Left renal pelvis (tissue), 4 donors: ENCODE data around the gene PALM. TPM values are rescaled to one million over a fixed set of nuclear protein-coding genes. Genes with fewer than 3 reads are reported as not detected.

Source experiments
- DNase-seq, 4 donors: peaks; one replicate each; pipeline ENCODE4 v3.0.0-alpha.2; 2013; ENCODE audit warnings: low read depth in 4 of 4, low spot score in 3 of 4
- polyA plus RNA-seq, 4 donors: library from polyadenylated mRNA; unstranded; fragments of 120-200 nt; gene quantifications; one replicate each; pipeline ENCODE4 v1.2.1, GENCODE V29; 2013; ENCODE audit not compliant: insufficient read length in 4 of 4

PALM gene
- polyA plus RNA-seq, 4 donors = 63.6 to 111 (median 78.1) TPM

DNA sequence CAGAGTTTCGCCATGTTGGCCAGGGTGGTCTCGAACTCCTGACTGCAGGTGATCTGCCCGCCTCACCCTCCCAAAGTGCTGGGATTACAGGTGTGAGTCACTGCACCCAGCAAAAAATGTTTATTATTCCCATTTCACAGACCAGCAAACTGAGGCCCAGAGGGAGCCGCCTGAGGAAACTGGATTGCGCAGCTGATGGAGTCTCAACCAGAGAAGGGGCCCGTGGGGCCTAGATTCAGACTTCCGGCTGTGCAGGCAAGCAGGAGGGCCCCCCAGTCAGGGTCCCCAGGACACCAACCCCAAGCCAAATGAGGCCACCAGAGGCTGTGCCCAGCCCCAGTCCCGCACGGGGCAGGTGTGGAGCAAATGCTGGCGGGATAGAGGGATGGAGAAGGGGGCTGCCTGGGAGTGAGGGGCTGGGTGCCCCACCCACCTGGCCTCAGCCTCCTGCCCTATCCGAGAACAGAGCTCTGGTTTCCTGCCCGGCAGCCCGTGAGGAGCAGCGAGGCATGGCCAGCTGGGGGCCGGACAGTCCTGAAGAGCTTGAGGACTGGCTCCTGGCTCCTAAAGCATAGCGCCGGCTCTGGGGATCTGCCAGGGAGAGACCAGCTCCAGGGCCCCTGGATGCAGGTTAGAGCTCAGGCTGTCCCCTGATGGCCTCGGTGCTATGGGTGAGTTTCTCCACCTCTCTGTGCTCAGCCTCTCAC lies 64.1 kb downstream of the PALM start:
- DNase-seq = no peak

- DNase-seq = no peak
Measured at GRCh38 chr19:776549-776948, 67.8 kb downstream of the PALM start.

- DNase-seq = no peak
Measured at GRCh38 chr19:778910-779653, 70.3 kb downstream of the PALM start.

DNA sequence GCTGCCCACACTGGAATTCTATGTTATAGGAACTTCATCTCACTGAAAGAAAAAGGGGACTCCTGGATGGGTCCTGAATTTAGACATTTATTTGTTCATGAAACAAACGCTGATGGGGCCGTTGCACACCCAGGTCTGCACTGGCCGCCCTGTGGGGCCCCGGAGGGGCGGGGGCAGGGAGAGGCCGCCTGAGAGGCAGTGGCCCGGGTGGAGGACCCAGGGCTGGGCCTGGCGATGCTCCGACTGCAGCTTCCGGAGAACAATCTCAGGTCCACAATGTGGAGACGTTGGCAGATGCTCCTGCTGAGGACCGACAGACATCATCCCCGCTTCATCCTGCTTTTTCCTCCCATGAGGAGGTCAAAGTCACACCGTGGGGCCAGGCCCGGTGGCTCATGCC lies 72.2 kb downstream of the PALM start:
- DNase-seq = no peak

- DNase-seq = no peak
Measured at GRCh38 chr19:781800-782184, 73.1 kb downstream of the PALM start.

DNA sequence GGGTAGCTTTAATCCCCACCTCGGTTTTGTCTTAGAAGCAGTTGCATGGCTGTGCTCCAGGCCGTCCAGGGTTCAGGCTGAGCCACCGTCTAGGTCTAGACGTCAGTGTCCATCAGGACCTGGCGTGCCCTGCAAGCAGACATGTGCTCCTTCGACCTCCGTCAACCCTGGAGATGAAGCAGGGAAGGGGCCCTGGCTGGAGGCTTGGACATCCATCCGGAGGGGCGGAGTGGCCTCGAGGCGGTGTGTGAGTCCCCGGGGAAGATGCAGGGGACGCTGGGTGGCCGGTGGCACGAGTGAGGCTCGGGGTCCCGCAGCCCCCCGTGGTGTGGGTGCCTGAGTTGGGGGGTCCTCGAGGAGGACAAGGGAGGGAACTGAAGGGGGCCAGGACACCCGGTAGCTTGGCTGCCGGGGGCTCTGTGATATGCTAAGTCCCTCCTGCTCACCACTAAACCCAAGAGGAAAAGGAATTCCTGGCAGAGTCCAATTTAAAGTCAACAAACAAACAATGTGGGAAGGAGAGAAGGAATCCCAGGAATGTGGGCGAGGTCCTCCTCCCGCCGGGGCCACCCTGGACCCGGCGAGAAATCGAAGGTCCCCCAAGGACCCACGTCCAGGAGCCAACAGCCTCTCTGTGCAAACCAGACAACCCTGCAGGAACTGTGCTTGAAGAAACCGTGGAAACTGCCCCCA lies 73.6 kb downstream of the PALM start:
- DNase-seq = no peak

GRCh38 chr19:782878-783668 lies 74.3 kb downstream of the PALM start:
- DNase-seq = no peak

- DNase-seq = no peak
Measured at GRCh38 chr19:784541-784940, 75.8 kb downstream of the PALM start.

- no peak for DNase-seq
Measured at GRCh38 chr19:787536-787935, 78.8 kb downstream of the PALM start.

- no peak for DNase-seq
Measured at GRCh38 chr19:788686-788982, 79.9 kb downstream of the PALM start.

- no peak for DNase-seq
Measured at GRCh38 chr19:788983-789700, 80.4 kb downstream of the PALM start.

GRCh38 chr19:789701-790060 lies 80.9 kb downstream of the PALM start:
- DNase-seq = no peak

GRCh38 chr19:791007-791566 lies 82.4 kb downstream of the PALM start:
- no peak for DNase-seq

DNA sequence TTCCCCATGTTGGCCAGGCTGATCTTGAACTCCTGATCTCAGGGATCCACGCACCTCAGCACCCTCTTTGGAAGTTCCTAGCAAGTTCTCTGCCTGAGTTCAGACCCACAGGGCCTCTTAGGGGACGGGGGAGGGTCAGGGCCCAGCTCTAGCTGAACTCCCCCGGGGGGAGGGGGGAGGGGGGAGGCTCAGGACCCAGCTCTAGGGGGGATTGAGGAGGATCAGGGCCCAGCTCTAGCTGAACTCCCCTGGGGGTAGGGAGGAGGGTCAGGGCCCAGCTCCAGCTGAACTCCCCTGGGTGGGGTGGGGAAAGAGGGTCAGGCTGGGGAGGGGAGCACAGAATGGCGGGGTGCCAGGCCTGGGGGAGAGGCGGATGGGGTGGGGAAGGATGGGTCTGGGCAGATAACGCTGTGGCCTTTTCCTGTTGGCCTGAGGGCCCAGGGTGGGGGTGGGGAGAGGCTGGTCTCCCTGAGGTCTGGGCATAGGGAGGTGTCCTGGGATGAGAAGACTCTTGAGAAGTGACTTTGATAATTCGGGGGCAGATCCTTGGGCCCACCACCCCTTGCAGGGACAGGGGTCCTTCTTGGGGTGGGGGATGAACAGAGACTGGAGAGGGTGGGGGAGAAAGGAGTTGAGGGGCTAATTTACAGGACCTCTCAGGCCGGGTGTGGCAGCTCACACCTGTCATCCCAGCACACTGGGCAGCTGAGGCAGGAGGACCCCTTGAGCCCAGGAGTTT lies 83.0 kb downstream of the PALM start:
- DNase-seq = no peak

DNA sequence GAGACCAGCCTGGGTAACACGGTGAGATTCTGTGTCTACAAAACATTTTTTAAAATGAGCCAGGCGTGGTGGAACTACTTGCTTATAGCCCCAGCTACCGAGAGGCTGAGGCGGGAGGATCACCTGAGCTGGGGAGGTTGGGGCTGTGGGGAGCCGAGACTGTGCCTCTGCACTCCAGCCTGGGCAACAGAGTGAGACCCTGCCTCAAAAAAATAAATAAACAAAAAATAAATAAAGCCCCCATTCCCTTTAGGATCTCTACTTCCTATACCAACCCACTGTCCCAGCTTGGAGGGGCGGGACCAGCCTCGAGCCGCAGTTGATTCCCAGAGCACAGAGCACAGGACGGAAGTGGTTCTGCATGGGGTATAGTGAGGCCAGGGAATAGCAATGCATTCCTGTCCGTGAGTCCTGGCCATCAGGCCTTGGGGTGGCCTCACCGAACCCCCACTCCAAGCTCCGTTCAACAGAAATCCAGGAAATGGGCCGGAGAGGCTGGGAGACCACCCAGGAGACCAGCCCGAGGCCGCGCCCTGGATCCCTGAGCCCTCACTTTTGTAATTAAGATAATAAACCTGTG lies 83.7 kb downstream of the PALM start:
- DNase-seq = no peak

DNA sequence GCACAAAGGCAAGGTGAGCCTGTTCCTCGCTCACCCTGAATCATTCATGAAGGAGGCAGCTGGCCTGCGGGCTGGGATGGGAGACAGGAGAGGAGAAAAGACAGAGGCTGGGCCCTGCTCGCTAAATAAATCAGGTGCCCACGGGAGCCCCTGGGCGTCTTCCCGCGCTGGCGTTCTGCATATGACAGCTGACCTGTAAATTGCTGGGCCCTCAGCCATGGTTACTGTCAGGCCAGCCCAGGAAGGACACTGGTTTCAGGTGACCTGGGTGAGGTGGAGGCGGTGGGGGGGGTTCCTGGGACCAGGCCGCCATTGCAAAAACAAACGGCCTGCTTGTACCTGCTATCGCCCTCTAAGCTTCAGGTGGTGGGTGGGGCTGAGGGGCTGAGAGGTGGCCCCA lies 85.1 kb downstream of the PALM start:
- no peak for DNase-seq

DNA sequence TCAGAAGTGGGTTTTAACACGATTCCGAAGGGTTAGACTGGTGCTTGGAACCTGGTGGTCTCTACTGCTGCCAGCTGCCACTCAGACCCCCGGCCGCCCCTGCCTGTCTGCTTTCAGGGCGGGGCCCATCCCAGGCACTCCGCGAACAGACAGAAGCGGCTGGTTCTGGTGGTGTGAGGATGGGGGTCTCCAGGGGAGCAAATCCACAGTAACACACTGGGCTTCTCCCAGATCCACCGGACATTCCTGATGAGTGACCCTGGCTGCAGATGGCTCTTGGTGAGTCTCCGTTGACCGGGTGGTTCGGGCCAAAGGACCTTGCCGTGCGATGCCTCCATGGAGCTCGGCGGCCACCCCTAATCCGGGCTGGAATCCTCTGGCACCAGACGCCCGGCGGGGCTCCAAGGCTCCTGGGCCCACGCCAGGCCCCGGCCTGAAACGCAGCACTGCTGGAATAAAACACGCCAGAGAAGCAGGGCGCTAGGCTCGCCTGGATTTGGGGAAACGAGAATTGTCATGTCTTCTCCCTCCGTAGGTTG lies 86.4 kb downstream of the PALM start:
- no peak for DNase-seq

DNA sequence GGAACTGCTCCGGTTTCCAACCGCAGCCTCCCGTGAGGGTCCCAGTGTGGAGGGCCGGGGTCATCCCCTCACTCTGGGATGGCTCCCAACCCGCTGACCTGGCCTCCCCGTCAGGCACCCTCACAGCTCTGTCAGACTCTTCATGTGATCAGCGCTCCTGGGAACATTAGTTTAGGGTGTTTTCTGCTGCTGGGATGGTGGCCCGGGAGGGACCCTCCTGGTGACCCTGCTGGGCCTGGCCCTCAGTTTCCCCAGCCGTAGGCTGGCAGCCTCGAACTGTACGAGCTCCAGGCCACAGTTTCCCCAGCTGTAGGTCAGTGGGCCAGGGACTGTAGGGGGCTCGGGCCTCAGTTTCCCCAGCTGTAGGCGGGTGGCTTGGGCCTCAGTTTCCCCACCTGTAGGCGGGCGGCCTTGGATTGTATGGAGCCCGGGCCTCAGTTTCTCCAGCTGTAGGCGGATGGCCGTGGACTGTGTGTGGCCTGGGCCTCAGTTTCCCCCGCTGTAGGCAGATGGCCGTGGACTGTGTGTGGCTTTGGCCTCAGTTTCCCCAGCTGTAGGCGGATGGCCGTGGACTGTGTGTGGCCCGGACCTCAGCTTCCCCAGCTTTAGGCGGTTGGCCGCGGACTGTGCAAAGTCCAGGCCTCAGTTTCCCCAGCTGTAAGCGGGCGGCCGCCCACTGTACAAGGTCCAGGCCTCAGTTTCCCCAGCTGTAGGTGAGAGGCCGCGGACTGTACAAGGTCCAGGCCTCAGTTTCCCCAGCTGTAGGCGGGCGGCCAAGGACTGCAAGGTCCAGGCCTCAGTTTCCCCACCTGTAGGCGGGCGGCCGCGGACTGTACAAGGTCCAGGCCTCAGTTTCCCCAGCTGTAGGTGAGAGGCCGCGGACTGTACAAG lies 87.2 kb downstream of the PALM start:
- no peak for DNase-seq
